ENCODE data around the gene EFNA4.

GRCh38 chr1:155099331-155099730, 35.8 kb downstream of the EFNA4 start:
- TF ChIP-seq POLR2AphosphoS5 (IDR thresholded peaks at IDR 0.05), result no peak
- TF ChIP-seq, protein P1, sequence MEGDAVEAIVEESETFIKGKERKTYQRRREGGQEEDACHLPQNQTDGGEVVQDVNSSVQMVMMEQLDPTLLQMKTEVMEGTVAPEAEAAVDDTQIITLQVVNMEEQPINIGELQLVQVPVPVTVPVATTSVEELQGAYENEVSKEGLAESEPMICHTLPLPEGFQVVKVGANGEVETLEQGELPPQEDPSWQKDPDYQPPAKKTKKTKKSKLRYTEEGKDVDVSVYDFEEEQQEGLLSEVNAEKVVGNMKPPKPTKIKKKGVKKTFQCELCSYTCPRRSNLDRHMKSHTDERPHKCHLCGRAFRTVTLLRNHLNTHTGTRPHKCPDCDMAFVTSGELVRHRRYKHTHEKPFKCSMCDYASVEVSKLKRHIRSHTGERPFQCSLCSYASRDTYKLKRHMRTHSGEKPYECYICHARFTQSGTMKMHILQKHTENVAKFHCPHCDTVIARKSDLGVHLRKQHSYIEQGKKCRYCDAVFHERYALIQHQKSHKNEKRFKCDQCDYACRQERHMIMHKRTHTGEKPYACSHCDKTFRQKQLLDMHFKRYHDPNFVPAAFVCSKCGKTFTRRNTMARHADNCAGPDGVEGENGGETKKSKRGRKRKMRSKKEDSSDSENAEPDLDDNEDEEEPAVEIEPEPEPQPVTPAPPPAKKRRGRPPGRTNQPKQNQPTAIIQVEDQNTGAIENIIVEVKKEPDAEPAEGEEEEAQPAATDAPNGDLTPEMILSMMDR (IDR thresholded peaks at IDR 0.05), result no peak

Measured in suprapubic skin (tissue), 3 donors.